ENCODE results near the gene MYRFL.
"Not testable (repeated sequence)": the region's sequence is repeated elsewhere in the genome, so short reads cannot be mapped to it uniquely, and the experiment has no call there.

The MYRFL gene

GRCh38 chr12:69988481-69989321 lies 163.7 kb downstream of the MYRFL start:
- no peak for DNase-seq (ENCODE audit: low spot score)

- DNase-seq (ENCODE audit: low spot score): no peak
Measured at GRCh38 chr12:69991690-69992288, 166.8 kb downstream of the MYRFL start.

- DNase-seq (ENCODE audit: low spot score): no peak
Measured at GRCh38 chr12:69993433-69993832, 168.4 kb downstream of the MYRFL start.

GRCh38 chr12:69994086-69994485 lies 169.1 kb downstream of the MYRFL start:
- not testable (repeated sequence) for DNase-seq (ENCODE audit: low spot score)

- no peak for DNase-seq (ENCODE audit: low spot score)
Measured at GRCh38 chr12:69994724-69995173, 169.7 kb downstream of the MYRFL start.

- DNase-seq (ENCODE audit: low spot score): no peak
Measured at GRCh38 chr12:69996241-69996640, 171.2 kb downstream of the MYRFL start.

- no peak for DNase-seq (ENCODE audit: low spot score)
Measured at GRCh38 chr12:69996722-69997121, 171.7 kb downstream of the MYRFL start.

GRCh38 chr12:69998011-69998410 lies 173.0 kb downstream of the MYRFL start:
- DNase-seq (ENCODE audit: low spot score): no peak

- DNase-seq (ENCODE audit: low spot score): no peak
Measured at GRCh38 chr12:69998922-69999321, 173.9 kb downstream of the MYRFL start.

GRCh38 chr12:69999561-69999960 lies 174.5 kb downstream of the MYRFL start:
- no peak for DNase-seq (ENCODE audit: low spot score)

GRCh38 chr12:70002097-70002911 lies 177.3 kb downstream of the MYRFL start:
- DNase-seq (ENCODE audit: low spot score): no peak

- DNase-seq (ENCODE audit: low spot score): no peak
Measured at GRCh38 chr12:70002912-70003255, 177.9 kb downstream of the MYRFL start.

GRCh38 chr12:70005864-70006618 lies 181.0 kb downstream of the MYRFL start:
- no peak for DNase-seq (ENCODE audit: low spot score)

GRCh38 chr12:70006619-70006973 lies 181.6 kb downstream of the MYRFL start:
- DNase-seq (ENCODE audit: low spot score): no peak

- no peak for DNase-seq (ENCODE audit: low spot score)
Measured at GRCh38 chr12:70007687-70008086, 182.7 kb downstream of the MYRFL start.

Measured in COLO829 (cell line).